Activated T-helper 17 cell treated with anti-CD3 and anti-CD28 coated beads, Interleukin-2, amount 50 U/mL, for 72 hours (primary cell): ENCODE measurements around the gene EMC1. TPM values are rescaled to one million over a fixed set of nuclear protein-coding genes. Genes with fewer than 3 reads are reported as not detected.
"Not testable (repeated sequence)": the region's sequence is repeated elsewhere in the genome, so short reads cannot be mapped to it uniquely, and the experiment has no call there.

Source experiments
- ATAC-seq: fragments of 150-1000 bp; cut with Tn5 transposase; replicated peaks from 2 replicates; pipeline ENCODE4 v1.10.0; 2021; ENCODE audit warnings: mild to moderate bottlenecking, moderate library complexity
- H3K27ac Mint-ChIP-seq: one replicate; pipeline ENCODE4 v1.8.0; 2022; ENCODE audit warnings: mixed read lengths
- H3K27me3 Mint-ChIP-seq: one replicate; pipeline ENCODE4 v1.8.0; 2022; ENCODE audit warnings: mixed read lengths
- H3K36me3 Mint-ChIP-seq: one replicate; pipeline ENCODE4 v1.8.0; 2022; ENCODE audit warnings: low read depth, mild to moderate bottlenecking, mixed read lengths
- H3K4me1 Mint-ChIP-seq: one replicate; pipeline ENCODE4 v1.8.0; 2022; ENCODE audit warnings: mixed read lengths
- H3K4me3 Mint-ChIP-seq: one replicate; pipeline ENCODE4 v1.8.0; 2022; ENCODE audit warnings: mild to moderate bottlenecking, mixed read lengths
- H3K9me3 Mint-ChIP-seq: one replicate; pipeline ENCODE4 v1.8.0; 2022; ENCODE audit warnings: mixed read lengths
- total RNA-seq, 2 donors: library from RNA; stranded (reverse); gene quantifications; one replicate each; pipeline ENCODE4 v1.2.3, GENCODE V29; 2022

The EMC1 gene
- total RNA-seq, 2 donors from 2014 or later = 41.1 to 51.9 TPM

DNA sequence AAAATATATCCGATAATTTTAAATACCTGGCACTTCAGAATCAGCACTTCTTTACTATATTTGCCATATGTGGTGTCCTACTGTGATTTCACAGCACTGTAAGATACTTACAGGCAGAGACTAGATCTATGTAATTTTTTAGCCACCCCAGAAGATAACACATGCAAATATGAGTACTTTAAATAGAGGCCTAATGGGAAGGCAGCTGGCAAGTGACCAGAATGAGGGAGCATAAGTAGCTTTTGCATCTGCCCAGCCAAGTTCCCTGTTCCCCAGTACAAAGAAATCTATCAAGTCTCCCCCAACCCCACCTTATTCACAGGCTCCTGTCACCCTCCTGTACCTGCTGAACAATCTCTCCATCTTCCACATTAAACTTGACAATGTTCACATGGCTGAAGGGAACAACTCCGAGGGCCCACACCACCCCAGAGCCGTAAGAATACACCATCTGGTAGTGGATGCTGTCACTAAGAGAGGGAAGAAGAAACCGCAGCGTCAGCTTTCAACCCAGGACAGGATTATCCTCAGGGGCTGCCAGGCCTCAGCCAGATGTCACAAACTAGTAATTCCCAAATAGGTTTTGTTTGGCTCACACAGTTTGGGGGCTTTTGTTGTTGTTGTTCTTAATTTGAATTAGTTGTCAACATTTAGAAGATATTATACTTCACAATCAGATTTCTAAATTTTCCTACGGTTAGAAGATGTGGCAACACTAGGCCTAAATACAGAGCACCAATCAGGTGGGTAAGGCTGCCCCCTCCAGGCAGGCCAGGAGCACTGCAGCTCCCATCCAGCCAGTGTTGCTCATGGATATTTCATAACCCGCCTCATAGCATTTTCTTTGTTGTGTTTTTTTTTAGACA, 10.4 kb downstream of the EMC1 start:
- peak; percentile 91 for ATAC-seq
- Mint-ChIP-seq H3K4me1 (no peaks in the 10 kb centered on the region), H3K4me3 (no peak overlapping the region), H3K36me3 (peaks cover 95% of the 10 kb centered on the region), H3K9me3 (no peaks in the 10 kb centered on the region), H3K27me3 (no peaks in the 10 kb centered on the region), H3K27ac (peak overlapping the region; percentile 47)

DNA sequence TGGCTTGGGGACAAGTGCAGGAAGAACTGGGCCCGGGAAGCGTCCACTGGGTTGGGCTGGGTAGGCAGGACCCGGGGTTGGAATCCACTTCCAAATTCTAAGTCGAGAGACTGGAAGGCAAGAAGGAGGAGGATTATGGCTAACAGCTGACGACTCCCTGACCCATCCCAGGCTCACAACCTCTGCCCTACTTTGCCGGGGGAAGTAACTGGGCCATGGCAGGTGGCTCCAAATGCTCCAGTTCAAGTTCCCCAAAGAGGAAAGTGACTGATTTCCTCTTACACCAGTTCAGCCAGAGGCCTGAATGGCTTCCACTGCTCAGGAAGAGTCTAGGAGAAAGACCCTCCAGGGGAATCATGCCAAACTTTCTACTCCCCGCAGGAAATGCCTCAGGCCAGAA, 11.4 kb downstream of the EMC1 start:
- ATAC-seq = no peak
- Mint-ChIP-seq H3K4me1 (no peaks in the 10 kb centered on the region), H3K36me3 (peaks cover 100% of the 10 kb centered on the region), H3K27ac (peak overlapping the region; percentile 47), H3K4me3 (no peak overlapping the region), H3K27me3 (no peaks in the 10 kb centered on the region), H3K9me3 (no peaks in the 10 kb centered on the region)

DNA sequence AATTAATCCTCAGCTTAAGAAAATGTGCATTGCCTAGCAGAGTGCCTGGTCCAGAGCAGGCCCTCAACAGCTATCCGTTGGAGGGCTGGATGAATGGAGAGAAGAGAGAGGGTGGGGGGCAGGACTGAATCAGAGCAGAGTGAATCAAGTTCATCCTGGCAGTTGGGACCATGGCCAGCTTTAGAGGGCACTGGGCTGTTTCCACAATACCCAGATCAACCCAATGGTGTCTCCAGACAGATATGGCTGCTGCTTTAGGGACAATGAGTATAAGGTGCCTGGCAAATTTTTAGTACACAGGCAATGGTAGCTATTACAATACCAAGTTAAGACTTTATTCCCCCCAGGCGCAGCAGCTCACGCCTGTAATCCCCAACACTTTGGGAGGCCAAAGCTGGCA, 17.1 kb downstream of the EMC1 start:
- H3K27me3 Mint-ChIP-seq = no peaks in the 10 kb centered on the region
- H3K4me3 Mint-ChIP-seq = no peak overlapping the region
- H3K9me3 Mint-ChIP-seq = no peaks in the 10 kb centered on the region
- no peak for ATAC-seq
- no peaks in the 10 kb centered on the region for H3K4me1 Mint-ChIP-seq
- H3K27ac Mint-ChIP-seq = no peak overlapping the region
- H3K36me3 Mint-ChIP-seq = peaks cover 100% of the 10 kb centered on the region

DNA sequence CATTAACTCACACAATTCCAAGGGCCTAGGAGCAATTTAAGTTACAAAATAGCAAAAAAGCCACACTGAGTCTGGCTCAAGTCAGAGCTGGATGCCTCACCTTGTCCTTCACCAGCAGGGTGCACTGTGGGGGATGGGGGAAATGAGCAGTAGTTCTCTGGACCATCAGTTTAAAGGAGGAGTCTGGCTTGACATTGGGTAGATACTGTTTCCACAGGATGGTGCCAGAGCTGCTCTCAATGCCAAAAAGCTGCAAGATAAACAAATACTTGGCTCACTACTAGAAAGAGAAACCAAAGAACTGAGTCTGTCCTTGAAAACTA, 18.8 kb downstream of the EMC1 start:
- ATAC-seq = no peak
- Mint-ChIP-seq H3K4me1 (no peaks in the 10 kb centered on the region), H3K27ac (no peak overlapping the region), H3K36me3 (peaks cover 100% of the 10 kb centered on the region), H3K4me3 (no peak overlapping the region), H3K27me3 (no peaks in the 10 kb centered on the region), H3K9me3 (no peaks in the 10 kb centered on the region)

DNA sequence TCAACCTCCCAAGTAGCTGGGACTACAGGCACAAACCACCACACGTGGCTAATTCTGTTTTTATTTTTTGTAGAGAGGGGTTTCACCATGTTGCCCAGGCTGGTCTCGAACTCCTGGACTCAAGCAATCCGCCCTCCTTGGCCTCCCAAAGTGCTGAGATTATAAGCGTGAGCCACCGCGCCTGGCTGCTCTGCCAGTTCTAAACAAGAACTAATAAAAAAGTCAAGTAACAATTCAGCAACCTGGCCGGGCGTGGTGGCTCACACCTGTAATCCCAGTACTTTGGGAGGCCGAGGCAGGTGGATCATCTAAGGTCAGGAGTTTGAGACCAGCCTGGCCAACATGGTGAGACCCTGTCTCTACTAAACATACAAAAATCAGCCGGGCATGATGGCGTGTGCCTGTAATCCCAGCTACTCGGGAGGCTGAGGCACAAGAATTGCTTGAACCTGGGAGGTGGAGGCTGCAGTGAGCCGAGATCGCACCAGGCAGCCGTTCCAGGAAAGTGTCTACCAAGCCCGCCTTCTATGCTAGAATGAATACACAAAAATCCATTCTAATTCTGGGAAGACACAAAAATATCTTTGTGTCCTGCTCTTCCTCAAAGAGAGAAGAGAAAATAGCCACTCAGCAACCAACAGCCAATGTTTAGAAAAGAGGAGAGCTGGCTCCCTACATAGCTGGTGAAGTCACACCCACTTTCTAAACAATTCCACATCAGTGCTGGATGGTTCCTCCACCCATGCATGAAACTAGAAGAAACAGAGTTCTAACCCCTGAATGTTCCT, 19.4 kb downstream of the EMC1 start:
- H3K9me3 Mint-ChIP-seq, H3K27me3 Mint-ChIP-seq, H3K4me3 Mint-ChIP-seq, ATAC-seq, H3K4me1 Mint-ChIP-seq, H3K27ac Mint-ChIP-seq: not testable (repeated sequence)
- peaks cover 100% of the 10 kb centered on the region for H3K36me3 Mint-ChIP-seq

DNA sequence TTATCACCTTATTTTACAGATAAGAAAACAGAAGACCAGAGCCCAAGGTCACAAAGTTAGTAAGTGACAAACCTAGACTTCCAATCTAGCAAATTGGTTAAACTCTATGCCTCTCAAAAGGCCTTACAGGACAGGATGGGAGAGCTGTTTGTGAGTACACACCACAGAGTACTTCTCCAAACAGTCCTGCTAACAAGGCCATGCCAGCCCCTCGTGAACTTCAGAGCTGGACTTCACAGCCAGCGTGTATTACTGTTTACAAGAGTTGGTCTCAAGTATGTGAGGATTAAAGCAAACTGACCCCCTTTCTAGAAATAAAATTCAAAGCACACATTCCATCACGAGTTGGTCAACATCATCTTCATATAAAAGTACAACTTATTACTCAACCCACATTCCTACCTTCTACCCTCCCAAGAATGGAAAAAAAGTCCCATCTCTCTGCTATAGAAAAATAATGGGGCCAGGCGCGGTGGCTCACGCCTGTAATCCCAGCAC, 21.4 kb downstream of the EMC1 start:
- Mint-ChIP-seq H3K27me3 (no peaks in the 10 kb centered on the region), H3K4me1 (no peaks in the 10 kb centered on the region), H3K9me3 (no peaks in the 10 kb centered on the region), H3K36me3 (peaks cover 98% of the 10 kb centered on the region), H3K27ac (no peak overlapping the region), H3K4me3 (no peak overlapping the region)
- no peak for ATAC-seq

DNA sequence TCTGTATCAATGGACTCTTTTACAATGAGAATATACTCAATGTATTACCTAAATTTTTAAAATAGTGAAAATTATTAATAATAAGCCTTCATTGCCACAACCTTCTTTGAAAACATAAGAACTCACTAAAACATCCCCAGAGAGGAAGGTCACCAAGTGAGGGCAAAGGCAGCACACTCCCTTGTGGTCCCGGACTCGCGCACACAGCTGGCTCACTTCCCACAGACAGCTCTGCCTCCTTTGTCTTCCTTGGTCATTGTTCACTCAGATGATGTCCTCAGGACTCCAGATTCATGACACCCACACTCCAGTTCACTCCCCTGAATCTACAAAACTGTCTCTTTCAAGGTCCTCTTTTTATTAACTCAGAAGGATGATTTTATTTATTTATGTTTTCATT, 22.1 kb downstream of the EMC1 start:
- Mint-ChIP-seq H3K4me1 (no peaks in the 10 kb centered on the region), H3K36me3 (peaks cover 98% of the 10 kb centered on the region), H3K27ac (no peak overlapping the region), H3K9me3 (no peaks in the 10 kb centered on the region), H3K4me3 (no peak overlapping the region), H3K27me3 (no peaks in the 10 kb centered on the region)
- ATAC-seq = no peak

DNA sequence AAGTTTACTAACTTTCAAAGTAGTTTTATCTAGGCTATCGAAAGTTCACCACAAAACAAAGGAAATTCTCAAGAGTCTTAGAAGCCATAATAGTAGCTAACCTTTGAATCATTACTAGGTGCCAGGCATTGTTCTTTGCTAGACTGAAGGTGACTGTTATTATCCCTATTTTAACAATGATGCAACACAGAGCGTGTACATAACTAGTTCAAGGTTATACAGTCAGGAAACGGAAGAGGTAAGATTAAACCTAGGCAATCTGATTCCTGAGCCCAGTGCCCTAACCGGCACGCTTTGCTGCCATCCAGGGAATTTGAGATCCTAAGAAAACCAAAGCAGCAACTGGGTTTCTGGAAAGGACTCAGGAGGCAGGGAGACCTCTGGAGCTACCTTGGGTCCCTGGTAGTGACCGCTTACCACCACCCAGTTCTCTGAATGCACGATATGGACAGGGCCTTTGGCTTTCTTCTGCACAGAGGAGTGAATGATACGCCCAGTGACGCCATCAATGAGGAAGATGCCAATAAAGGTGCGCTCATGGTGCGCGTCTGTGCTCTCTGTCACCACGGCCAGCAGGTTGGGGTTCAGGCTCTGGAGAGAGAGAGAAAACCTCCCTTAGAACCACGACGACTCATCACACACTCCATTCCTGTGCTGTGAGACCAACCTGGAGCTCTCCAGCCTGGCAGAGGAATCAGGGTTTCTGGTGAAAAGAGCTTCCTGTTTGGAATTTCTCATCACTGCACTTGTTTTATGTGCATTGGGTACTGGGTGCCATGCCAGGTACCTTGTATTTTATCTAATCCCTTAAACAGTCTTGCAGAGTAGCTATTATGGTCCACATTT, 28.1 kb downstream of the EMC1 start:
- peaks cover 10% of the 10 kb centered on the region for H3K4me1 Mint-ChIP-seq
- H3K9me3 Mint-ChIP-seq = no peaks in the 10 kb centered on the region
- H3K36me3 Mint-ChIP-seq = peaks cover 98% of the 10 kb centered on the region
- ATAC-seq = no peak
- peak overlapping the region; percentile 23 for H3K27ac Mint-ChIP-seq
- H3K27me3 Mint-ChIP-seq = no peaks in the 10 kb centered on the region
- no peak overlapping the region for H3K4me3 Mint-ChIP-seq

DNA sequence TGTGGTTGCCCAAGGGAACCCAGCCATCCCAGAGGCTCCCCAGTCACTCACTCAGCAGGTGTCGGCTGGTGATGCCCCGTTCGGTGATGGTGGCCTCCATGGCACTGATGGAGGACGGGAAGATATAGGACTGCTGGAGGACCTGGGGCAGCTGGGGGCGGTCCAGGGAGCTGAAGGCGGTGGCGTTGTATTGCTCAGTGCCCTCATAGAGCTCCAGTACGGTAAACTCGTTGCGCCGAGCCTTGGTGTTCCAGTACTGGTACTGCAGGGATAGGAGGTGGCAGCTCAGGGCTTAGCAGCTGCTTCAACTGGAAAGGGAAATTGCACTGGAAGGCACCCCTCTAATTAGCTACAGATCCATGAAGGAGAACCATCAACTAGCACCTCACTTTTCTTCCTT, 28.8 kb downstream of the EMC1 start:
- H3K4me3 Mint-ChIP-seq = no peak overlapping the region
- peaks cover 98% of the 10 kb centered on the region for H3K36me3 Mint-ChIP-seq
- ATAC-seq = no peak
- no peak overlapping the region for H3K27ac Mint-ChIP-seq
- no peaks in the 10 kb centered on the region for H3K9me3 Mint-ChIP-seq
- H3K27me3 Mint-ChIP-seq = no peaks in the 10 kb centered on the region
- H3K4me1 Mint-ChIP-seq = peaks cover 10% of the 10 kb centered on the region

DNA sequence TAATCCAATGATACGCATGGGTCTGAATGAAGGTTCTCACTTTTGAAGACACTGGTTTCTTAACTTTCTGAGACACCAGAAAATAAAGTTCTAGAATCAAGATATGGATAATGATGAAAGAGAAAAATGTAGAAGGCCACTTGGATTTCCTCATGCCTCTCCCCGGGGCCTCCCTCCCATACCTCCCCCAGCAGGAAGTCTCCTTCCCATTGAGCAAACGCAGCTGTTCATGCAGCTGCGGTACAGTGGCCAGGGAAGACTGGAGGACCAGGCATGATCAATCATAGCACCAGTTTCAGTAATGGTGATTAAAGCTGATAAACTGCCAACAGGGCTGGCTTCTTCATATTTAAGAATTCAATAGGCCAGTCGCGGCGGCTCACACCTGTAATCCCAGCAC, 30.3 kb downstream of the EMC1 start:
- H3K4me3 Mint-ChIP-seq = no peak overlapping the region
- H3K27ac Mint-ChIP-seq = no peak overlapping the region
- H3K27me3 Mint-ChIP-seq = no peaks in the 10 kb centered on the region
- no peak for ATAC-seq
- no peaks in the 10 kb centered on the region for H3K9me3 Mint-ChIP-seq
- H3K4me1 Mint-ChIP-seq = peaks cover 10% of the 10 kb centered on the region
- H3K36me3 Mint-ChIP-seq = peaks cover 100% of the 10 kb centered on the region

DNA sequence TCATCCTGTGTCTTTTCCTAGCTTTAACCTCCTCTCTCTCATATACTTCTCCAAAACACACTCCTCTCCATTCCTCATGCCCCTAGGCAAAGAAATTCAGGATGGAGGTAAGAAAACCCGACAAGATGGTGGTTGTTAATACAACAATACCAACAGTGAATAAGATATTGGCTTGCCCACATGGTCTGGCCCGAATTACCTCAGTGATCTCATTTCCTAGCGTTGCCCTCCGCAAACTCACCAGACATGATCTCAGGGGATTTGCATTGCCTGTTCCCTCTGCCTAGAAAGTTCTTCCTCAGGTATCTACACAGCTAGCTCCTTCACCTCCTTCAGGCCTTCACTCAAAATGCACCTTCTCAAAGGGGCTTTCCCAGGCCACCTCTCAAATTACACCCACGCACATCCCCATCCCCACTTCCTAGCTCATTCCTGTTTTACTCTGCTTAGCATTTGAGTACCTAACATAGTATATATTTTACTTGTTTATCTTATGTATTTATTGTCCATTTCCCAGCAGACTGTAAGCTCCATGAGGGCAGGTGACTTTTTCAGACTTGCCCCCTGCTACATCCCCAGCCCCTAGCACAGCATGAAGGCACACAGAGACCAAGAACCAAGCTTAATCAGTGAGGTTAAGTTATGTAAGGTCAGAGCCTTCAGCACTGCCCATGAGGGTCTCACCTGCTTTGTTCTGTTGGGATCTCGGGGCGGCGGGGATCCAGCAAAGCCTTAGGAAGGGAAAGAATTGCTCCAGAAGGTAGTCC, 31.1 kb downstream of the EMC1 start:
- H3K36me3 Mint-ChIP-seq = peaks cover 99% of the 10 kb centered on the region
- ATAC-seq = peak; percentile 44
- H3K27ac Mint-ChIP-seq = peak overlapping the region; percentile 70

DNA sequence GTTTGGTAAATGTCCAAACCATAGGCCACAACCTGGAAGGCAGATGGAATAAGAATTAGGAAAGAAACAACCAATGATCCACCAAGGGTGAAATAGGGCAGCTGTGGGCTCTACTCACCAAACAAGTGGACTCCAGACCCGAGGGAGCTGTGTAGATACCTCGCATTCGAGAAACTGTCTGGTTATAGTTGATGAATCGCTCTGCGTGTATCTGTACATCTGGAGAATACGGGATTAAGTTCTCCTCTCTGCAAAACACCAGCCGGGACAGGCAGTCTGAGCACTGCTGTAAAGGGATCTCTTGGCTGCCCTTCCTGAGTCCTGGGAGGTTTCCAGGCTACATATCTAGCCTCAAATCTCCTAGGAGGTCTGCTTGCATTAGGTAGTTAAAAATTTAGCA, 31.9 kb downstream of the EMC1 start:
- peak overlapping the region; percentile 70 for H3K27ac Mint-ChIP-seq
- H3K4me1 Mint-ChIP-seq = peaks cover 10% of the 10 kb centered on the region
- no peaks in the 10 kb centered on the region for H3K9me3 Mint-ChIP-seq
- H3K4me3 Mint-ChIP-seq = no peak overlapping the region
- ATAC-seq = no peak
- H3K36me3 Mint-ChIP-seq = peaks cover 96% of the 10 kb centered on the region
- H3K27me3 Mint-ChIP-seq = no peaks in the 10 kb centered on the region

More for the DNA sequence above, 31.1 kb downstream of the EMC1 start:
- H3K27me3 Mint-ChIP-seq = no peaks in the 10 kb centered on the region
- peak overlapping the region; percentile 3 for H3K4me3 Mint-ChIP-seq
- peaks cover 10% of the 10 kb centered on the region for H3K4me1 Mint-ChIP-seq
- no peaks in the 10 kb centered on the region for H3K9me3 Mint-ChIP-seq

DNA sequence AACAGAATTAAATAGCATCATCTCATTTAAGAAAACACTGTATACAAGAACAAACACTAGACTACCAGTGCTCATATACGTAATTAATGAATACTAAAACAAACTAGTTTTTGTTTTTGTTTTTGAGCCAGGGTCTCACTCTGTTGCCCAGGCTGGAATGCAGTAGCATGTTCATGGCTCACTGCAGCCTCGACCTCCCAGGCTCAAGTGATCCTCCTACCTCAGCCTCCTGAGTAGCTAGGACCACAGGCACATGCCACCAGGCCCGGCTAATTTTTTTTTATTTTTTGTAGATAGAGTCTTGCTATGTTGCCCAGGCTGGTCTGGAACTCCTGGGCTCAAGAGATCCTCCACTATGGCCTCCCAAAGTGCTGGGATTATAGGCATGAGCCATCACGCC, 34.7 kb downstream of the EMC1 start:
- H3K9me3 Mint-ChIP-seq, ATAC-seq, H3K4me3 Mint-ChIP-seq, H3K27me3 Mint-ChIP-seq: not testable (repeated sequence)
- peak overlapping the region; percentile 35 for H3K27ac Mint-ChIP-seq
- H3K36me3 Mint-ChIP-seq = peaks cover 96% of the 10 kb centered on the region
- peaks cover 29% of the 10 kb centered on the region for H3K4me1 Mint-ChIP-seq

DNA sequence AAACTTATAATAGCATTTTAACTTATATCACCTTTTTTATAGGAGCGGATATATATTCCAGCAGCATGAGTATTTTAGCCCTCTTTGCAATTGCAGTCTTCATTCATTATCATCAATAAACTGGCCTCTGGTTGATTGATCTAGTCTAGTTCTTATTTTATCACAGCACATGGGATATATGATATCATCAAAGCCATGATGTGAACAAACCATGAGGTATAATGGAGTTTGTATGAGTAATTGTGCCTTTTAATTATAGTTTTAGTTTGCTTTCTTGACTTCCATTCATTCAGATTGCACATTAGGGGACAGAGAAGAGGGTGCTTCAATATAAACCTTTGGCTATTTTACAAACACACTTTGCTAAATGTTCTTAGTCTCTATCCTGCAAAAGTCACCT, 37.7 kb downstream of the EMC1 start:
- H3K27ac Mint-ChIP-seq = peak overlapping the region; percentile 95
- H3K27me3 Mint-ChIP-seq = no peaks in the 10 kb centered on the region
- H3K36me3 Mint-ChIP-seq = peaks cover 94% of the 10 kb centered on the region
- peak overlapping the region; percentile 96 for H3K4me3 Mint-ChIP-seq
- H3K4me1 Mint-ChIP-seq = peaks cover 23% of the 10 kb centered on the region
- H3K9me3 Mint-ChIP-seq = no peaks in the 10 kb centered on the region
- no peak for ATAC-seq
